Epidermal melanocyte (primary cell): ENCODE measurements around the gene ELOVL2.
A peak's percentile ranks its signal among the peaks of the same experiment; 100 is the strongest.
"Not testable (repeated sequence)": the region's sequence is repeated elsewhere in the genome, so short reads cannot be mapped to it uniquely, and the experiment has no call there.

Experiments
- DNase-seq: peaks from one replicate; pipeline ENCODE4 v3.0.0; 2011; ENCODE audit warnings: low spot score; ENCODE audit not compliant: insufficient read length

The ELOVL2 gene

GRCh38 chr6:11043961-11044711 lies at the start of gene ELOVL2:
ELOVL2 (minus strand) TSS chr6:11044305; CDS start chr6:11044230, 75 bp downstream.
- DNase-seq: peak; percentile 46

- DNase-seq: no peak
These were observed 49.2 kb upstream of the ELOVL2 start for GRCh38 chr6:11093376-11093625.

GRCh38 chr6:11092668-11093375 lies 48.7 kb upstream of the ELOVL2 start:
- DNase-seq: peak; percentile 42

GRCh38 chr6:11091141-11091540 lies 47.0 kb upstream of the ELOVL2 start:
- DNase-seq: not testable (repeated sequence)

GRCh38 chr6:11089695-11090094 lies 45.6 kb upstream of the ELOVL2 start:
- DNase-seq: no peak

GRCh38 chr6:11087141-11087812 lies 43.2 kb upstream of the ELOVL2 start:
- DNase-seq: not testable (repeated sequence)

- DNase-seq: peak; percentile 73
These were observed 41.8 kb upstream of the ELOVL2 start for GRCh38 chr6:11085758-11086435.

- DNase-seq: no peak
These were observed 39.9 kb upstream of the ELOVL2 start for GRCh38 chr6:11083956-11084355.

GRCh38 chr6:11083491-11083890 lies 39.4 kb upstream of the ELOVL2 start:
- no peak for DNase-seq

GRCh38 chr6:11080296-11080695 lies 36.2 kb upstream of the ELOVL2 start:
- DNase-seq: no peak

GRCh38 chr6:11078266-11078665 lies 34.2 kb upstream of the ELOVL2 start:
- DNase-seq: no peak

GRCh38 chr6:11076540-11076939 lies 32.4 kb upstream of the ELOVL2 start:
- DNase-seq: no peak

GRCh38 chr6:11072101-11072500 lies 28.0 kb upstream of the ELOVL2 start:
- no peak for DNase-seq

GRCh38 chr6:11069760-11070159 lies 25.7 kb upstream of the ELOVL2 start:
- no peak for DNase-seq

- no peak for DNase-seq
These were observed 23.2 kb upstream of the ELOVL2 start for GRCh38 chr6:11067348-11067747.

- no peak for DNase-seq
These were observed 22.6 kb upstream of the ELOVL2 start for GRCh38 chr6:11066505-11067347.

- DNase-seq: no peak
These were observed 21.5 kb upstream of the ELOVL2 start for GRCh38 chr6:11065436-11066202.

- no peak for DNase-seq
These were observed 20.7 kb upstream of the ELOVL2 start for GRCh38 chr6:11064836-11065235.

GRCh38 chr6:11062715-11063114 lies 18.6 kb upstream of the ELOVL2 start:
- DNase-seq: no peak

GRCh38 chr6:11062083-11062482 lies 18.0 kb upstream of the ELOVL2 start:
- DNase-seq: no peak
